ENCODE data around the gene NOCT.

DNA sequence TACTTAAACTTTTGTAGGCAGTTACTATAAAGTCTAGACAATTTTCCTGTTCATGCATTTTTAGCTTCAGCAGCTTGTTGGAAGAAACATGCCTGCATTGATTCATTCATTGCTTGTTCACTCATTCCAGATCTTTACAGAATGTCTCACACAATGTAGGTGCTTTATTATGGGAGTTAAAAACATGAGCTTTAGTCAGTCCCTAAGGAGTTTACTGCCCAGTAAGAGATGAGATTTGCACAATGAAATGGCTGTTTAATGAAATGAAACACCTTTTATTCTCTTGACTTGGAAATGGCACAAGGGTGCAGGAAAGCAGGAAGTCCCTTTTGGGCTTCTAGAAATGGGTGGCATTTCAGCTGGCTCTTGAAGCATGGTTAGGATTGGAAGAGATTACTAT lies 2.9 kb downstream of the NOCT start:
- no peak for TF ChIP-seq RFX5 (IDR thresholded peaks at IDR 0.05; ENCODE audit: low read depth, low read length)
- TF ChIP-seq CHD1 (IDR thresholded peaks at IDR 0.05; ENCODE audit: low read depth, low read length) = no peak
- TF ChIP-seq, protein P1, sequence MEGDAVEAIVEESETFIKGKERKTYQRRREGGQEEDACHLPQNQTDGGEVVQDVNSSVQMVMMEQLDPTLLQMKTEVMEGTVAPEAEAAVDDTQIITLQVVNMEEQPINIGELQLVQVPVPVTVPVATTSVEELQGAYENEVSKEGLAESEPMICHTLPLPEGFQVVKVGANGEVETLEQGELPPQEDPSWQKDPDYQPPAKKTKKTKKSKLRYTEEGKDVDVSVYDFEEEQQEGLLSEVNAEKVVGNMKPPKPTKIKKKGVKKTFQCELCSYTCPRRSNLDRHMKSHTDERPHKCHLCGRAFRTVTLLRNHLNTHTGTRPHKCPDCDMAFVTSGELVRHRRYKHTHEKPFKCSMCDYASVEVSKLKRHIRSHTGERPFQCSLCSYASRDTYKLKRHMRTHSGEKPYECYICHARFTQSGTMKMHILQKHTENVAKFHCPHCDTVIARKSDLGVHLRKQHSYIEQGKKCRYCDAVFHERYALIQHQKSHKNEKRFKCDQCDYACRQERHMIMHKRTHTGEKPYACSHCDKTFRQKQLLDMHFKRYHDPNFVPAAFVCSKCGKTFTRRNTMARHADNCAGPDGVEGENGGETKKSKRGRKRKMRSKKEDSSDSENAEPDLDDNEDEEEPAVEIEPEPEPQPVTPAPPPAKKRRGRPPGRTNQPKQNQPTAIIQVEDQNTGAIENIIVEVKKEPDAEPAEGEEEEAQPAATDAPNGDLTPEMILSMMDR (conservative IDR thresholded peaks at IDR 0.05; ENCODE audit: low read depth, low read length) = no peak
